HepG2 (cell line): ENCODE data around the gene RABGAP1L. TPM values are rescaled to one million over a fixed set of nuclear protein-coding genes. Genes with fewer than 3 reads are reported as not detected.

ENCODE experiments used
- HNF4A ChIP-seq: sonication (generic); formaldehyde crosslinking; IDR thresholded peaks from 2 replicates; pipeline ENCODE4 v1.4.0; 2020; ENCODE audit warnings: missing genetic modification reagents
- HNRNPLL ChIP-seq: fragments of 200-400 bp; formaldehyde crosslinking; IDR thresholded peaks from 2 replicates; pipeline ENCODE4 v1.6.1; 2017; ENCODE audit warnings: mild to moderate bottlenecking, low read depth, low read length; ENCODE audit not compliant: poor library complexity, severe bottlenecking
- MATR3 ChIP-seq: sonication (generic); formaldehyde crosslinking; IDR thresholded peaks from 2 replicates; pipeline ENCODE4 v1.4.0; 2020; ENCODE audit warnings: missing genetic modification reagents
- MEF2D ChIP-seq: sonication (generic); formaldehyde crosslinking; IDR thresholded peaks from 2 replicates; pipeline ENCODE4 v1.5.1; 2020; ENCODE audit warnings: mild to moderate bottlenecking, missing genetic modification reagents
- MYC ChIP-seq: sonication (generic); formaldehyde crosslinking; IDR thresholded peaks from 2 replicates; pipeline ENCODE4 v1.9.0; 2021; ENCODE audit warnings: missing genetic modification reagents, borderline replicate concordance
- NFATC3 ChIP-seq: sonication (generic); formaldehyde crosslinking; IDR thresholded peaks from 2 replicates; pipeline ENCODE4 v1.5.1; 2020; ENCODE audit warnings: mild to moderate bottlenecking, missing genetic modification reagents
- PHF8 ChIP-seq: sonication (generic); formaldehyde crosslinking; IDR thresholded peaks from 2 replicates; pipeline ENCODE4 v1.5.0; 2020; ENCODE audit warnings: missing genetic modification reagents
- TAF15 ChIP-seq: fragments of 200-400 bp; formaldehyde crosslinking; IDR thresholded peaks from one replicate; pipeline ENCODE4 v1.6.1; 2018; ENCODE audit warnings: mild to moderate bottlenecking, low read depth, low read length; ENCODE audit not compliant: poor library complexity, severe bottlenecking
- TMF1 ChIP-seq: sonication (generic); formaldehyde crosslinking; IDR thresholded peaks from 2 replicates; pipeline ENCODE4 v1.8.1; 2022; ENCODE audit warnings: low read depth, missing genetic modification reagents
- TRIM24 ChIP-seq: sonication (generic); formaldehyde crosslinking; IDR thresholded peaks from 2 replicates; pipeline ENCODE4 v1.8.0; 2022; ENCODE audit warnings: mild to moderate bottlenecking, missing genetic modification reagents
- ZBTB21 ChIP-seq: sonication (generic); formaldehyde crosslinking; IDR thresholded peaks from 2 replicates; pipeline ENCODE4 v1.4.0; 2020; ENCODE audit warnings: missing genetic modification reagents
- ZEB1 ChIP-seq: IDR thresholded peaks from 2 replicates; pipeline ENCODE4 v1.6.1; 2012; ENCODE audit warnings: mild to moderate bottlenecking, low read depth, inconsistent platforms; ENCODE audit not compliant: insufficient replicate concordance
- ZFY ChIP-seq: sonication (generic); formaldehyde crosslinking; IDR thresholded peaks from 2 replicates; pipeline ENCODE4 v1.4.0; 2020; ENCODE audit warnings: missing genetic modification reagents
- ZNF333 ChIP-seq: sonication (generic); formaldehyde crosslinking; IDR thresholded peaks from 2 replicates; pipeline ENCODE4 v1.4.0; 2020; ENCODE audit warnings: mild to moderate bottlenecking, missing genetic modification reagents, borderline replicate concordance
- ZNF713 ChIP-seq: sonication (generic); formaldehyde crosslinking; IDR thresholded peaks from 2 replicates; pipeline ENCODE4 v1.4.0; 2020; ENCODE audit warnings: mild to moderate bottlenecking, missing genetic modification reagents
- ZNF761 ChIP-seq: sonication (generic); formaldehyde crosslinking; conservative IDR thresholded peaks from 2 replicates; pipeline ENCODE4 v1.4.0; 2020; ENCODE audit warnings: mild to moderate bottlenecking, missing genetic modification reagents
- polyA plus RNA-seq, 8 experiments: library from polyadenylated mRNA; depleted of rRNA in 3 of 8; stranded (reverse) in 7 of 8; unstranded in 1 of 8; fragments of >200 nt; fragmentation: Illumina TruSeq in 4 of 8; extraction: Trizol in 4 of 8; gene quantifications; 2 replicates each; pipeline versions ENCODE4 v1.2.1 to v1.2.3, GENCODE V29; 2011 to 2016; ENCODE audit warnings: low read depth in 4 of 8, missing spikeins in 1 of 8, mixed read lengths in 1 of 8; ENCODE audit not compliant: insufficient read depth in 1 of 8
- total RNA-seq, 5 experiments: library from RNA; depleted of rRNA; stranded (reverse); fragments of >200 nt; fragmentation: Illumina TruSeq; extraction: Trizol; gene quantifications; 2 replicates each; pipeline ENCODE4 v1.2.3, GENCODE V29; 2016; ENCODE audit warnings: low read depth in 1 of 5
- TF ChIP-seq, protein P1 (sequence below): sonication (generic); formaldehyde crosslinking; IDR thresholded peaks from 2 replicates; pipeline ENCODE4 v1.4.0; 2020; ENCODE audit warnings: mild to moderate bottlenecking, low read depth, missing genetic modification reagents
- TF ChIP-seq, protein P2 (sequence below): sonication (generic); formaldehyde crosslinking; IDR thresholded peaks from 2 replicates; pipeline ENCODE4 v1.5.1; 2020; ENCODE audit warnings: mild to moderate bottlenecking, missing genetic modification reagents, moderate library complexity
- TF ChIP-seq, protein P3 (sequence below): IDR thresholded peaks from 2 replicates; pipeline ENCODE4 v1.6.1; 2016; ENCODE audit warnings: low read depth, borderline replicate concordance
- TF ChIP-seq, protein P4 (sequence below), 2 experiments: IDR thresholded peaks; 2 replicates each; pipeline ENCODE4 v1.6.1; 2011 to 2012; ENCODE audit warnings: low read length in 2 of 2, borderline replicate concordance in 1 of 2, low read depth in 1 of 2, mild to moderate bottlenecking in 1 of 2, moderate library complexity in 1 of 2

RABGAP1L gene
- total and polyA plus RNA-seq, 2 of the 13 experiments (the other 11 are each of a cell fraction or from before 2014, with no cell fraction given): 7.9 to 22.6 TPM

DNA sequence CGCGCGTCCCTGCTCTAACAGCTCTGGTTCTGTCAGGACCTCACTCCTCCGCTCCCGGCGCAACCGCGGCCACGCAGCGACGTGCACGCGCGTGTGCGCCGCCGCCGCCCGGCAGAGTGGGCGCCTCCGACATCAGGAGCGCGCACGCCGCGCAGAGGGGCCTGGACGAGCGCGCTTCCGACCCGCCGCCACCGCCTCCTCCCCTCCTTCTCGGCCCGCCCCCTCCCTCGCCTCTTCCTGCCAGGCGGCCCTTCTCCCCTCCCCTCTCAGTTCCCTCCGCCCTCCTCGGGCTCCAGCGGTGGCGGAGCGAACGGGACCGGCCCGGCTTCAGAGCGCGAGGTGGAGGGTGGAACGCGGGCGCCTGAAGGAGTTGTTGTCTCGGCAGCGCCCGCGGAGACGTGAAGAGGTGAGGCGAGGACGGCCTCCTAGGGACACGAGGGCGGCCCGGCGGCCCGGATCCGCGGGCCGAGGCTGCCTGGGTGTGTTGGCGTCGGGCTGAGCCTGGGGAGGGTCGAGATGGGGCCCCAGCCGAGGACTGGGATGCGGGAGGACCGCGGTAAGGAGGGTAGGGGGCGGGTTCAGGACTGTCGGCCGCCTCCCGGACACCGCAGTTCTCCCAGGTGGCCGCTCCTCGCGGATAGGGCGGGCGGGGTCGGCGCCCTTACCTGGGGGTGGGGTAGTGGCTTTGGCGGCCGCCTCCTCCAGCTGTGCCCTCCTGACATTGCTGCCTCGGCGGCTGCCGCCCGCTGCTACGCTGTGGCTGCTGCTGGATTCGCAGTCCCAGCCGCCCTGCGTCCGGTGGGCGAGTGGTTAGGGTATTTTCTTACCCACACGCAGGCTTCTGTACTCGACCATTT, at the start of gene RABGAP1L (continued):
- TF ChIP-seq, protein P1, sequence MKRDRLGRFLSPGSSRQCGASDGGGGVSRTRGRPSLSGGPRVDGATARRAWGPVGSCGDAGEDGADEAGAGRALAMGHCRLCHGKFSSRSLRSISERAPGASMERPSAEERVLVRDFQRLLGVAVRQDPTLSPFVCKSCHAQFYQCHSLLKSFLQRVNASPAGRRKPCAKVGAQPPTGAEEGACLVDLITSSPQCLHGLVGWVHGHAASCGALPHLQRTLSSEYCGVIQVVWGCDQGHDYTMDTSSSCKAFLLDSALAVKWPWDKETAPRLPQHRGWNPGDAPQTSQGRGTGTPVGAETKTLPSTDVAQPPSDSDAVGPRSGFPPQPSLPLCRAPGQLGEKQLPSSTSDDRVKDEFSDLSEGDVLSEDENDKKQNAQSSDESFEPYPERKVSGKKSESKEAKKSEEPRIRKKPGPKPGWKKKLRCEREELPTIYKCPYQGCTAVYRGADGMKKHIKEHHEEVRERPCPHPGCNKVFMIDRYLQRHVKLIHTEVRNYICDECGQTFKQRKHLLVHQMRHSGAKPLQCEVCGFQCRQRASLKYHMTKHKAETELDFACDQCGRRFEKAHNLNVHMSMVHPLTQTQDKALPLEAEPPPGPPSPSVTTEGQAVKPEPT (CRISPR knock-in tag): no peak
- TF ChIP-seq ZBTB21 (CRISPR knock-in tag) (no peak), ZNF761 (CRISPR knock-in tag) (no peak), TRIM24 (CRISPR knock-in tag) (no peak), ZFY (CRISPR knock-in tag) (peak; percentile 63), NFATC3 (CRISPR knock-in tag) (no peak), MATR3 (no peak), MYC (CRISPR knock-in tag) (peak; percentile 56; the same call in 1 of the 2 replicates), HNRNPLL (peak; percentile 99), ZNF713 (CRISPR knock-in tag) (no peak), TMF1 (CRISPR knock-in tag) (no peak), TAF15 (no peak), PHF8 (CRISPR knock-in tag) (peak; percentile 90), MEF2D (CRISPR knock-in tag) (no peak), HNF4A (CRISPR knock-in tag) (no peak), ZEB1 (no peak), ZNF333 (CRISPR knock-in tag) (no peak)
- TF ChIP-seq, protein P2, sequence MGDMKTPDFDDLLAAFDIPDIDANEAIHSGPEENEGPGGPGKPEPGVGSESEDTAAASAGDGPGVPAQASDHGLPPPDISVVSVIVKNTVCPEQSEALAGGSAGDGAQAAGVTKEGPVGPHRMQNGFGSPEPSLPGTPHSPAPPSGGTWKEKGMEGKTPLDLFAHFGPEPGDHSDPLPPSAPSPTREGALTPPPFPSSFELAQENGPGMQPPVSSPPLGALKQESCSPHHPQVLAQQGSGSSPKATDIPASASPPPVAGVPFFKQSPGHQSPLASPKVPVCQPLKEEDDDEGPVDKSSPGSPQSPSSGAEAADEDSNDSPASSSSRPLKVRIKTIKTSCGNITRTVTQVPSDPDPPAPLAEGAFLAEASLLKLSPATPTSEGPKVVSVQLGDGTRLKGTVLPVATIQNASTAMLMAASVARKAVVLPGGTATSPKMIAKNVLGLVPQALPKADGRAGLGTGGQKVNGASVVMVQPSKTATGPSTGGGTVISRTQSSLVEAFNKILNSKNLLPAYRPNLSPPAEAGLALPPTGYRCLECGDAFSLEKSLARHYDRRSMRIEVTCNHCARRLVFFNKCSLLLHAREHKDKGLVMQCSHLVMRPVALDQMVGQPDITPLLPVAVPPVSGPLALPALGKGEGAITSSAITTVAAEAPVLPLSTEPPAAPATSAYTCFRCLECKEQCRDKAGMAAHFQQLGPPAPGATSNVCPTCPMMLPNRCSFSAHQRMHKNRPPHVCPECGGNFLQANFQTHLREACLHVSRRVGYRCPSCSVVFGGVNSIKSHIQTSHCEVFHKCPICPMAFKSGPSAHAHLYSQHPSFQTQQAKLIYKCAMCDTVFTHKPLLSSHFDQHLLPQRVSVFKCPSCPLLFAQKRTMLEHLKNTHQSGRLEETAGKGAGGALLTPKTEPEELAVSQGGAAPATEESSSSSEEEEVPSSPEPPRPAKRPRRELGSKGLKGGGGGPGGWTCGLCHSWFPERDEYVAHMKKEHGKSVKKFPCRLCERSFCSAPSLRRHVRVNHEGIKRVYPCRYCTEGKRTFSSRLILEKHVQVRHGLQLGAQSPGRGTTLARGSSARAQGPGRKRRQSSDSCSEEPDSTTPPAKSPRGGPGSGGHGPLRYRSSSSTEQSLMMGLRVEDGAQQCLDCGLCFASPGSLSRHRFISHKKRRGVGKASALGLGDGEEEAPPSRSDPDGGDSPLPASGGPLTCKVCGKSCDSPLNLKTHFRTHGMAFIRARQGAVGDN: peak; percentile 83
- TF ChIP-seq, protein P3, sequence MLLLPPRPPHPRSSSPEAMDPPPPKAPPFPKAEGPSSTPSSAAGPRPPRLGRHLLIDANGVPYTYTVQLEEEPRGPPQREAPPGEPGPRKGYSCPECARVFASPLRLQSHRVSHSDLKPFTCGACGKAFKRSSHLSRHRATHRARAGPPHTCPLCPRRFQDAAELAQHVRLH (CRISPR knock-in tag): no peak
- TF ChIP-seq, protein P4, sequence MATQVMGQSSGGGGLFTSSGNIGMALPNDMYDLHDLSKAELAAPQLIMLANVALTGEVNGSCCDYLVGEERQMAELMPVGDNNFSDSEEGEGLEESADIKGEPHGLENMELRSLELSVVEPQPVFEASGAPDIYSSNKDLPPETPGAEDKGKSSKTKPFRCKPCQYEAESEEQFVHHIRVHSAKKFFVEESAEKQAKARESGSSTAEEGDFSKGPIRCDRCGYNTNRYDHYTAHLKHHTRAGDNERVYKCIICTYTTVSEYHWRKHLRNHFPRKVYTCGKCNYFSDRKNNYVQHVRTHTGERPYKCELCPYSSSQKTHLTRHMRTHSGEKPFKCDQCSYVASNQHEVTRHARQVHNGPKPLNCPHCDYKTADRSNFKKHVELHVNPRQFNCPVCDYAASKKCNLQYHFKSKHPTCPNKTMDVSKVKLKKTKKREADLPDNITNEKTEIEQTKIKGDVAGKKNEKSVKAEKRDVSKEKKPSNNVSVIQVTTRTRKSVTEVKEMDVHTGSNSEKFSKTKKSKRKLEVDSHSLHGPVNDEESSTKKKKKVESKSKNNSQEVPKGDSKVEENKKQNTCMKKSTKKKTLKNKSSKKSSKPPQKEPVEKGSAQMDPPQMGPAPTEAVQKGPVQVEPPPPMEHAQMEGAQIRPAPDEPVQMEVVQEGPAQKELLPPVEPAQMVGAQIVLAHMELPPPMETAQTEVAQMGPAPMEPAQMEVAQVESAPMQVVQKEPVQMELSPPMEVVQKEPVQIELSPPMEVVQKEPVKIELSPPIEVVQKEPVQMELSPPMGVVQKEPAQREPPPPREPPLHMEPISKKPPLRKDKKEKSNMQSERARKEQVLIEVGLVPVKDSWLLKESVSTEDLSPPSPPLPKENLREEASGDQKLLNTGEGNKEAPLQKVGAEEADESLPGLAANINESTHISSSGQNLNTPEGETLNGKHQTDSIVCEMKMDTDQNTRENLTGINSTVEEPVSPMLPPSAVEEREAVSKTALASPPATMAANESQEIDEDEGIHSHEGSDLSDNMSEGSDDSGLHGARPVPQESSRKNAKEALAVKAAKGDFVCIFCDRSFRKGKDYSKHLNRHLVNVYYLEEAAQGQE (IDR thresholded peaks at IDR 0.05; ENCODE audit: borderline replicate concordance in 1 of 2, low read depth in 1 of 2, low read length in 2 of 2): no peak
